ENCODE results near the gene DEAF1. TPM values are rescaled to one million over a fixed set of nuclear protein-coding genes. Genes with fewer than 3 reads are reported as not detected.

DEAF1 gene
- total and polyA plus RNA-seq, 9 of the 15 experiments (the other 6 are each of a cell fraction or from before 2014, with no cell fraction given), result 2.0 to 69.1 (median 26.8) TPM

DNA sequence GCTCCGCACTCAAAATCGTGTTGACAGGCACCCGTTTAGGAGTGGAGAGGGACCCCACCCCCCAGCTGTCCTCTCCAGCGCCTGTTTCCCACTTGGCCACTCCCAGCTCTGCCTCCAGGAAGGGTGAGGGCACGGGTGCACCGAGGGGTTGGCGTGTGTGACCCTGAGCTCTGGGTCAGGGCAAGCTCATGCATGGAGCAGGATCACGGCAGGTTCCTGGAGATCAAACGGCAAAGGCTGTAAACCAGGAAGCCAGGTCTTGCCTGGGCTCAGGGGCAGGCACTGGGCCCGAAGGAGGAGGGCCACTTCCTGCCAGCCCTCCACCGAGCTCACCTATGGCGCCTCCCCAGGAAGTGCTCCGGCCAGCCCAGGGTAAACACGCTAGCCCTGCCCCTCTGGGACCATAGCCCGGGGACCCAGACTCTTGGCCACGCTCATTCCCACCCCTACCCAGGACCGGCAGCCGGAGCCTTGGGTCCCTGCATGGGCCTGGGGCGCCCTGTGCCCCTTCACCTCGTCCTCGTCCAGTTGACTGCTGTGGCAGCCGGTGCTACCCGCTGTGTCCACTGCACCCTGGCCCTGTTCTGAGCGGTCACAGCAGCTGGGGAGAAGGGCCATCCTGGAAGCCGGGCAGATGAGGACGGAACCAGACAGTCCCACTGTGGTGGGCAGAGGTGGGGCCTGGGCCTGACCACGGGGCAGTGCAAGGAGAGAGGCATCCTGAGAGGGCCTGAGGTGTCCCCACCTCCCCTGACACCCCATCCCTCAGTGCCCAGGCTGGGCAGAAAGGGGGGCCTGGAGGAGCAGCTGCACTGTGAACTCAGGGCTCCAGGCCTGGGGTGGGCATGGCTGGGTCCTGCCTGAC is 10.0 kb upstream of the DEAF1 start:
- no TSS peak for BruUV-seq (replicated peaks)
- H3K4me3 ChIP-seq, result no peak overlapping the region
- FAIRE-seq, result no peak

More for the DNA sequence above, 10.0 kb upstream of the DEAF1 start:
- H3K36me3 ChIP-seq (ENCODE audit: control insufficient read depth, insufficient read depth, low read length), result peaks cover 9% of the 10 kb centered on the region; the same call in 1 of the 3 replicates
- no peak overlapping the region for H2AFZ ChIP-seq (ENCODE audit: low read depth, low read length)
- H3K9ac ChIP-seq (ENCODE audit: insufficient read depth in 1 of 2, low read depth in 2 of 2, low read length in 2 of 2), result peak overlapping the region in 1 of 2 experiments; percentile 83; a peak in 3 of 4 replicates
- no peak for DNase-seq (ENCODE audit: extremely low read depth in 1 of 4, low spot score in 3 of 4)
- intact Hi-C loops (cut with micrococcal nuclease) (no loop called here), in situ Hi-C loops (cut with MboI) (no loop called here)
- ATAC-seq, result no peak
- H4K20me1 ChIP-seq (replicated peaks; ENCODE audit: control insufficient read depth, insufficient read depth, low read length), result no peaks in the 10 kb centered on the region
- no peak overlapping the region for H3K4me2 ChIP-seq (ENCODE audit: insufficient read depth, low read length)
- 86% methylated on average over 22 of the region's 27 CpGs for WGBS (ENCODE audit: insufficient coverage, low coverage, missing lambda C conversion rate)
- H3K9me1 ChIP-seq (ENCODE audit: control insufficient read depth, insufficient read depth, low read length), result no peaks in the 10 kb centered on the region
- H3K79me2 ChIP-seq (ENCODE audit: control insufficient read depth, insufficient read depth, low read length), result no peaks in the 10 kb centered on the region
- H3K4me1 ChIP-seq (replicated peaks in 1 of 2; ENCODE audit: control insufficient read depth in 2 of 2, insufficient read depth in 2 of 2, low read length in 2 of 2), result peaks cover 6 to 73% of the 10 kb centered on the region in 2 experiments
- H3K9me3 ChIP-seq (replicated peaks; ENCODE audit: control insufficient read depth, insufficient read depth, low read depth, low read length), result no peaks in the 10 kb centered on the region
- TF ChIP-seq KDM2B (CRISPR knock-in tag; IDR thresholded peaks at IDR 0.05) (no peak), MYBL2 (IDR thresholded peaks at IDR 0.05; ENCODE audit: low read depth) (no peak), MYBL2 (CRISPR knock-in tag; IDR thresholded peaks at IDR 0.05; ENCODE audit: borderline replicate concordance) (no peak), SMARCA5 (IDR thresholded peaks at IDR 0.05) (no peak), HMGN3 (IDR thresholded peaks at IDR 0.05; ENCODE audit: borderline replicate concordance, extremely low read depth, insufficient read length, low read depth, low read length) (peak; percentile 26), RBFOX2 (IDR thresholded peaks at IDR 0.05; ENCODE audit: low read depth, low read length) (peak; percentile 39; the same call in 1 of the 2 replicates), TSC22D4 (tag; IDR thresholded peaks at IDR 0.05) (no peak), ZFX (CRISPR knock-in tag; IDR thresholded peaks at IDR 0.05) (peak; percentile 0; the same call in 1 of the 2 replicates), POLR2G (IDR thresholded peaks at IDR 0.05; ENCODE audit: low read depth, low read length) (peak; percentile 48; the same call in 1 of the 2 replicates), E2F3 (CRISPR knock-in tag; IDR thresholded peaks at IDR 0.05) (no peak), ZFP36 (IDR thresholded peaks at IDR 0.05; ENCODE audit: low read depth, low read length, partially characterized antibody) (no peak), ZNF224 (CRISPR knock-in tag; IDR thresholded peaks at IDR 0.05) (0 out of 2 replicates have a peak, but pooled peaks have one; percentile 38), FOS (IDR thresholded peaks at IDR 0.05; ENCODE audit: extremely low read depth, insufficient read length) (no peak)
- TF ChIP-seq, protein P1, sequence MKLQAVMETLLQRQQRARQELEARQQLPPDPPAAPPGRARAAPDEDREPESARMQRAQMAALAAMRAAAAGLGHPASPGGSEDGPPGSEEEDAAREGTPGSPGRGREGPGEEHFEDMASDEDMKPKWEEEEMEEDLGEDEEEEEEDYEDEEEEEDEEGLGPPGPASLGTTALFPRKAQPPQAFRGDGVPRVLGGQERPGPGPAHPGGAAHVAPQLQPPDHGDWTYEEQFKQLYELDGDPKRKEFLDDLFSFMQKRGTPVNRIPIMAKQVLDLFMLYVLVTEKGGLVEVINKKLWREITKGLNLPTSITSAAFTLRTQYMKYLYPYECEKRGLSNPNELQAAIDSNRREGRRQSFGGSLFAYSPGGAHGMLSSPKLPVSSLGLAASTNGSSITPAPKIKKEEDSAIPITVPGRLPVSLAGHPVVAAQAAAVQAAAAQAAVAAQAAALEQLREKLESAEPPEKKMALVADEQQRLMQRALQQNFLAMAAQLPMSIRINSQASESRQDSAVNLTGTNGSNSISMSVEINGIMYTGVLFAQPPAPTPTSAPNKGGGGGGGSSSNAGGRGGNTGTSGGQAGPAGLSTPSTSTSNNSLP (IDR thresholded peaks at IDR 0.05; ENCODE audit: borderline replicate concordance, low read depth, low read length), result no peak
- H3K27me3 ChIP-seq (ENCODE audit: control insufficient read depth in 2 of 2, insufficient read depth in 2 of 2, low read length in 2 of 2), result no peaks in the 10 kb centered on the region
- no peak overlapping the region for H3K27ac ChIP-seq (ENCODE audit: extremely low read depth, low read depth, low read length)
- ChIA-PET POLR2A (interaction anchor here (0.6 to 1.5 kb wide), 6 partner anchors 10 to 92 kb away, joined by 3 read pairs; partner anchors contain the start of genes DEAF1 and TMEM80), CTCF (ENCODE audit: low intra/inter-chr PET ratio) (no interaction called here)
